IMR-90 (cell line): ENCODE measurements around the gene TTC7B. TPM values are rescaled to one million over a fixed set of nuclear protein-coding genes. Genes with fewer than 3 reads are reported as not detected.

Experiments
- ATAC-seq: fragments of 200-7000 bp; cut with Tn5 transposase; 2 replicates; pipeline ENCODE4 v1.9.1; 2020; ENCODE audit warnings: low read depth, mild to moderate bottlenecking, moderate library complexity
- BruUV-seq: library from RNA; stranded (reverse); fragments of 400-500 nt; replicated peaks from 2 replicates; lab custom pipeline; 2021; lab: Mats Ljungman, UMichigan
- CTCF ChIA-PET: fragments of 300-600 bp; formaldehyde crosslinking; extraction: SDS; loops from one replicate; lab custom pipeline; 2021; ENCODE audit warnings: antibody characterized with exemption; lab: Yijun Ruan, JAX
- POLR2A ChIA-PET: fragments of 300-600 bp; sonication (Branson Sonifier 250); formaldehyde crosslinking; loops from one replicate; lab custom pipeline; 2022; ENCODE audit warnings: antibody characterized with exemption; ENCODE audit not compliant: unreplicated experiment; lab: Charles Lee
- DNase-seq: peaks from one replicate; pipeline ENCODE4 v3.0.0; 2013
- H2AFZ ChIP-seq: replicated peaks from 2 replicates; pipeline ENCODE3; 2013; ENCODE audit warnings: low read length, mild to moderate bottlenecking; ENCODE audit not compliant: poor library complexity
- H2AK5ac ChIP-seq: 2 replicates; pipeline ENCODE4 v1.6.1; 2013; ENCODE audit warnings: low read depth, low read length, inconsistent platforms
- H2AK9ac ChIP-seq: replicated peaks from 2 replicates; pipeline ENCODE3; 2013; ENCODE audit warnings: mild to moderate bottlenecking, low read depth, low read length, moderate library complexity; ENCODE audit not compliant: poor library complexity
- H2BK120ac ChIP-seq: 2 replicates; pipeline ENCODE4 v1.6.1; 2013; ENCODE audit warnings: low read depth, low read length, inconsistent platforms
- H2BK15ac ChIP-seq: 3 replicates; pipeline ENCODE4 v1.6.1; 2013; ENCODE audit warnings: low read depth, low read length, inconsistent platforms
- H2BK20ac ChIP-seq: 2 replicates; pipeline ENCODE4 v1.6.1; 2013; ENCODE audit warnings: low read depth, mild to moderate bottlenecking, inconsistent platforms, low read length, moderate library complexity
- H2BK5ac ChIP-seq: 2 replicates; pipeline ENCODE4 v1.6.1; 2013; ENCODE audit warnings: mild to moderate bottlenecking, low read depth, low read length, inconsistent platforms; ENCODE audit not compliant: poor library complexity, severe bottlenecking
- H3K14ac ChIP-seq: replicated peaks from 2 replicates; pipeline ENCODE4 v1.6.1; 2013; ENCODE audit warnings: low read depth, low read length, inconsistent platforms
- H3K18ac ChIP-seq: 2 replicates; pipeline ENCODE4 v1.6.1; 2013; ENCODE audit warnings: low read depth, low read length, control low read depth
- H3K23ac ChIP-seq: 2 replicates; pipeline ENCODE4 v1.6.1; 2013; ENCODE audit warnings: low read depth, low read length, inconsistent platforms
- H3K27ac ChIP-seq: 2 replicates; pipeline ENCODE4 v1.5.1; 2013; ENCODE audit warnings: mild to moderate bottlenecking, control low read depth, low read length; ENCODE audit not compliant: insufficient read depth
- H3K27me3 ChIP-seq: 2 replicates; pipeline ENCODE4 v1.6.1; 2013; ENCODE audit warnings: low read length; ENCODE audit not compliant: control insufficient read depth, insufficient read depth
- H3K36me3 ChIP-seq: 2 replicates; pipeline ENCODE4 v1.6.1; 2013; ENCODE audit warnings: low read length, mixed read lengths; ENCODE audit not compliant: control insufficient read depth, insufficient read depth
- H3K4ac ChIP-seq: 2 replicates; pipeline ENCODE4 v1.6.1; 2013; ENCODE audit warnings: low read depth, low read length, inconsistent platforms
- H3K4me1 ChIP-seq: 2 replicates; pipeline ENCODE4 v1.6.1; 2013; ENCODE audit warnings: low read length, mixed read lengths; ENCODE audit not compliant: control insufficient read depth, insufficient read depth
- H3K4me2 ChIP-seq: 2 replicates; pipeline ENCODE4 v1.6.1; 2013; ENCODE audit warnings: low read depth, mild to moderate bottlenecking, control low read depth, low read length, moderate library complexity
- H3K4me3 ChIP-seq: 2 replicates; pipeline ENCODE4 v1.5.1; 2013; ENCODE audit warnings: low read depth, mild to moderate bottlenecking, control low read depth, low read length, moderate library complexity; ENCODE audit not compliant: insufficient read depth
- H3K56ac ChIP-seq: 2 replicates; pipeline ENCODE4 v1.6.1; 2013; ENCODE audit warnings: low read length, inconsistent platforms; ENCODE audit not compliant: insufficient read depth; ENCODE audit errors: extremely low read depth
- H3K79me1 ChIP-seq, 2 experiments: 2 replicates each; pipeline ENCODE4 v1.6.1; 2013; ENCODE audit warnings: low read length in 2 of 2, inconsistent platforms in 1 of 2, low read depth in 1 of 2
- H3K9ac ChIP-seq: 2 replicates; pipeline ENCODE4 v1.6.1; 2013; ENCODE audit warnings: low read depth, low read length, control low read depth
- H3K9me1 ChIP-seq: 2 replicates; pipeline ENCODE4 v1.6.1; 2013; ENCODE audit warnings: low read length, inconsistent platforms; ENCODE audit not compliant: insufficient read depth
- H3K9me3 ChIP-seq: 2 replicates; pipeline ENCODE4 v1.6.1; 2013; ENCODE audit warnings: low read length; ENCODE audit not compliant: control insufficient read depth, insufficient read depth
- H4K20me1 ChIP-seq: 2 replicates; pipeline ENCODE4 v1.6.1; 2013; ENCODE audit warnings: low read length, inconsistent platforms; ENCODE audit not compliant: insufficient read depth
- H4K5ac ChIP-seq: 2 replicates; pipeline ENCODE4 v1.6.1; 2013; ENCODE audit warnings: mild to moderate bottlenecking, low read depth, low read length, control low read depth
- H4K8ac ChIP-seq, 2 experiments: 2 replicates each; pipeline ENCODE4 v1.6.1; 2013; ENCODE audit warnings: low read depth in 2 of 2, low read length in 2 of 2, control low read depth in 1 of 2, inconsistent platforms in 1 of 2
- H4K91ac ChIP-seq: 2 replicates; pipeline ENCODE4 v1.6.1; 2013; ENCODE audit warnings: low read depth, low read length, inconsistent platforms; ENCODE audit not compliant: insufficient read depth
- BHLHE40 ChIP-seq: fragments of 150-350 bp; IDR thresholded peaks from 2 replicates; pipeline ENCODE4 v1.6.1; 2016; ENCODE audit warnings: mild to moderate bottlenecking, low read depth, low read length
- CEBPB ChIP-seq: IDR thresholded peaks from 2 replicates; pipeline ENCODE4 v1.6.1; 2012; ENCODE audit warnings: low read depth, low read length, improper control_type of control experiment
- CHD1 ChIP-seq: IDR thresholded peaks from 2 replicates; pipeline ENCODE4 v1.6.1; 2012; ENCODE audit warnings: low read depth, low read length, improper control_type of control experiment
- FOS ChIP-seq: fragments of 150-350 bp; IDR thresholded peaks from 2 replicates; pipeline ENCODE4 v1.6.1; 2016; ENCODE audit warnings: low read depth, low read length
- MAFK ChIP-seq: IDR thresholded peaks from 2 replicates; pipeline ENCODE4 v1.6.1; 2012; ENCODE audit warnings: low read depth, low read length, improper control_type of control experiment
- MAZ ChIP-seq: IDR thresholded peaks from 2 replicates; pipeline ENCODE4 v1.6.1; 2012; ENCODE audit warnings: low read depth, mild to moderate bottlenecking, low read length, improper control_type of control experiment, moderate library complexity, borderline replicate concordance
- MXI1 ChIP-seq: IDR thresholded peaks from 2 replicates; pipeline ENCODE4 v1.6.1; 2012; ENCODE audit warnings: low read depth, mild to moderate bottlenecking, low read length, moderate library complexity, borderline replicate concordance
- NFE2L2 ChIP-seq: fragments of 150-350 bp; IDR thresholded peaks from 2 replicates; pipeline ENCODE4 v1.6.1; 2016; ENCODE audit warnings: low read depth, mild to moderate bottlenecking, low read length
- POLR2A ChIP-seq: IDR thresholded peaks from 2 replicates; pipeline ENCODE4 v1.6.1; 2012; ENCODE audit warnings: mild to moderate bottlenecking, low read depth, low read length
- RAD21 ChIP-seq: IDR thresholded peaks from 2 replicates; pipeline ENCODE4 v1.6.1; 2012; ENCODE audit warnings: low read length, improper control_type of control experiment
- RCOR1 ChIP-seq: IDR thresholded peaks from 2 replicates; pipeline ENCODE4 v1.6.1; 2012; ENCODE audit warnings: mild to moderate bottlenecking, low read length, improper control_type of control experiment; ENCODE audit not compliant: insufficient replicate concordance
- RFX5 ChIP-seq: IDR thresholded peaks from 2 replicates; pipeline ENCODE4 v1.8.0; 2012; ENCODE audit warnings: low read depth, mild to moderate bottlenecking, low read length, moderate library complexity
- SMC3 ChIP-seq: fragments of 150-350 bp; IDR thresholded peaks from 2 replicates; pipeline ENCODE4 v1.6.1; 2016; ENCODE audit warnings: low read depth, mild to moderate bottlenecking, antibody characterized with exemption, low read length, moderate library complexity
- WGBS, 2 experiments: methylation state at CpG; one replicate each; pipeline versions ENCODE4 v1.1.5 to v1.1.7; 2013; ENCODE audit warnings: missing lambda C conversion rate in 2 of 2; ENCODE audit not compliant: insufficient read length in 1 of 2; ENCODE audit errors: extremely low coverage in 2 of 2; 5-methylcytosine and 5-hydroxymethylcytosine counted together
- dilution Hi-C: fragments of 300-500 bp; cut with HindIII; formaldehyde crosslinking; loops from one replicate; pipeline ENCODE4 v1.14.3; 2018; ENCODE audit warnings: low sequenced_read_pairs; ENCODE audit not compliant: unreplicated experiment
- in situ Hi-C: fragments of 300-500 bp; cut with MboI; formaldehyde crosslinking; loops from 3 replicates; pipeline ENCODE4 v1.14.3; 2019; ENCODE audit warnings: low sequenced_read_pairs, inconsistent platforms, mixed read lengths
- intact Hi-C: fragments of 100-400 bp; cut with micrococcal nuclease; formaldehyde crosslinking; loops from 2 replicates; pipeline ENCODE4 v1.10.0; 2022
- polyA plus RNA-seq, 3 experiments: library from polyadenylated mRNA; depleted of rRNA; stranded (reverse); fragments of >200 nt; gene quantifications; 2 replicates each; pipeline ENCODE4 v1.2.3, GENCODE V29; 2012; ENCODE audit warnings: low replicate concordance in 1 of 3
- total RNA-seq: library from RNA; depleted of rRNA; stranded (reverse); fragments of >200 nt; gene quantifications from 2 replicates; pipeline ENCODE4 v1.2.3, GENCODE V29; 2012
- TF ChIP-seq, protein P1 (sequence below): fragments of 150-350 bp; IDR thresholded peaks from 2 replicates; pipeline ENCODE4 v1.6.1; 2017; ENCODE audit warnings: mild to moderate bottlenecking, antibody characterized with exemption, low read length, low read depth
- TF ChIP-seq, protein P2 (sequence below): conservative IDR thresholded peaks from 2 replicates; pipeline ENCODE4 v1.5.1; 2012; ENCODE audit warnings: mild to moderate bottlenecking, low read depth, low read length, improper control_type of control experiment

TTC7B gene
- total and polyA plus RNA-seq, 2 of the 4 experiments (the other 2 are of a cell fraction), result 18.1 to 35.3 TPM

DNA sequence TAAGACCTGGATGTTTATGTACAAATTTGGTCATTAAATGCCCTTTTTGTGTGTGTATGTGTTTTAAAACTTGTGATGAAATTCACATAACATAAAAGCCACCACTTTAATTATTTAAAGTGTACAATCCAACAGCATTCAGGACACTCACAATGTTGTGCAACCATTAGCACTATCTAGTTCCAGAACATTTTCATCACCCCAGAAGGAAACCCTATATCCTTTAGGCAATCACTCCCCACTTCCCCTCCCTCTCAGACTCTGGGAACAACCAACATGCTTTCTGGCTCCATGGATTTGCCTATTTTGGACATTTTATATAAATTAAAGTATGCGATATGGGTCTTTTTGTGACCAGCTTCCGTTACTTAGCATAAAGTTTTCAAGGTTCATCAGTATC is 124.6 kb downstream of the TTC7B start:
- Histone ChIP-seq H2BK15ac (no peak overlapping the region), H3K4me1 (no peaks in the 10 kb centered on the region), H3K23ac (no peak overlapping the region), H3K27ac (no peak overlapping the region), H2AFZ (no peak overlapping the region), H2BK120ac (no peak overlapping the region), H3K9me3 (no peaks in the 10 kb centered on the region), H3K4ac (no peak overlapping the region), H2BK5ac (no peak overlapping the region), H3K36me3 (peaks cover 2% of the 10 kb centered on the region; the same call in 1 of the 2 replicates), H3K27me3 (no peaks in the 10 kb centered on the region), H4K8ac (no peak overlapping the region), H2AK5ac (no peak overlapping the region), H4K5ac (no peak overlapping the region), H2BK20ac (no peak overlapping the region), H4K20me1 (no peaks in the 10 kb centered on the region), H4K91ac (no peak overlapping the region), H2AK9ac (no peak overlapping the region), H3K4me2 (no peak overlapping the region), H3K14ac (no peak overlapping the region), H3K9ac (no peak overlapping the region), H3K18ac (no peak overlapping the region), H3K79me1 (peaks cover 0 to 7% of the 10 kb centered on the region in 2 experiments; a peak in 1 of 4 replicates), H3K56ac (no peak overlapping the region), H3K4me3 (no peak overlapping the region), H3K9me1 (peaks cover 5% of the 10 kb centered on the region; the same call in 1 of the 2 replicates)
- 100% methylated on average over 2 of the region's 2 CpGs; no CpG with 5 or more reads in 1 of the 2 experiments for WGBS, 2 experiments
- ATAC-seq, result no peak
- POLR2A ChIA-PET, result no interaction called here
- intact Hi-C loops, result loop anchor here (10.0 kb wide), 1 partner anchor 167 kb away; no protein-coding TSS in a partner anchor
- BruUV-seq, result no TSS peak
- in situ Hi-C loops, result loop anchor here (10.0 kb wide), 1 partner anchor 287 kb away; no protein-coding TSS in a partner anchor
- TF ChIP-seq NFE2L2 (no peak), MXI1 (no peak), POLR2A (no peak), MAFK (no peak), CHD1 (no peak), FOS (no peak), RCOR1 (no peak), SMC3 (no peak), BHLHE40 (no peak), RAD21 (no peak), CEBPB (no peak), MAZ (no peak), RFX5 (no peak)
- TF ChIP-seq, protein P1, sequence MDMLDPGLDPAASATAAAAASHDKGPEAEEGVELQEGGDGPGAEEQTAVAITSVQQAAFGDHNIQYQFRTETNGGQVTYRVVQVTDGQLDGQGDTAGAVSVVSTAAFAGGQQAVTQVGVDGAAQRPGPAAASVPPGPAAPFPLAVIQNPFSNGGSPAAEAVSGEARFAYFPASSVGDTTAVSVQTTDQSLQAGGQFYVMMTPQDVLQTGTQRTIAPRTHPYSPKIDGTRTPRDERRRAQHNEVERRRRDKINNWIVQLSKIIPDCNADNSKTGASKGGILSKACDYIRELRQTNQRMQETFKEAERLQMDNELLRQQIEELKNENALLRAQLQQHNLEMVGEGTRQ, result no peak
- TF ChIP-seq, protein P2, sequence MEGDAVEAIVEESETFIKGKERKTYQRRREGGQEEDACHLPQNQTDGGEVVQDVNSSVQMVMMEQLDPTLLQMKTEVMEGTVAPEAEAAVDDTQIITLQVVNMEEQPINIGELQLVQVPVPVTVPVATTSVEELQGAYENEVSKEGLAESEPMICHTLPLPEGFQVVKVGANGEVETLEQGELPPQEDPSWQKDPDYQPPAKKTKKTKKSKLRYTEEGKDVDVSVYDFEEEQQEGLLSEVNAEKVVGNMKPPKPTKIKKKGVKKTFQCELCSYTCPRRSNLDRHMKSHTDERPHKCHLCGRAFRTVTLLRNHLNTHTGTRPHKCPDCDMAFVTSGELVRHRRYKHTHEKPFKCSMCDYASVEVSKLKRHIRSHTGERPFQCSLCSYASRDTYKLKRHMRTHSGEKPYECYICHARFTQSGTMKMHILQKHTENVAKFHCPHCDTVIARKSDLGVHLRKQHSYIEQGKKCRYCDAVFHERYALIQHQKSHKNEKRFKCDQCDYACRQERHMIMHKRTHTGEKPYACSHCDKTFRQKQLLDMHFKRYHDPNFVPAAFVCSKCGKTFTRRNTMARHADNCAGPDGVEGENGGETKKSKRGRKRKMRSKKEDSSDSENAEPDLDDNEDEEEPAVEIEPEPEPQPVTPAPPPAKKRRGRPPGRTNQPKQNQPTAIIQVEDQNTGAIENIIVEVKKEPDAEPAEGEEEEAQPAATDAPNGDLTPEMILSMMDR, result no peak
- CTCF ChIA-PET, result interaction anchor here (0.8 kb wide), 1 partner anchor 28 kb away, joined by 3 read pairs; no protein-coding TSS in a partner anchor
- dilution Hi-C loops, result no loop called here
- DNase-seq, result no peak
